ENCODE measurements around the gene OR1D5. TPM values are rescaled to one million over a fixed set of nuclear protein-coding genes. Genes with fewer than 3 reads are reported as not detected.
A peak's percentile ranks its signal among the peaks of the same experiment; 100 is the strongest.

OR1D5 gene
- total and polyA plus RNA-seq, 2 donors (not counting 3 experiments of a cell fraction or from before 2014, with no cell fraction given), result not detected

DNA sequence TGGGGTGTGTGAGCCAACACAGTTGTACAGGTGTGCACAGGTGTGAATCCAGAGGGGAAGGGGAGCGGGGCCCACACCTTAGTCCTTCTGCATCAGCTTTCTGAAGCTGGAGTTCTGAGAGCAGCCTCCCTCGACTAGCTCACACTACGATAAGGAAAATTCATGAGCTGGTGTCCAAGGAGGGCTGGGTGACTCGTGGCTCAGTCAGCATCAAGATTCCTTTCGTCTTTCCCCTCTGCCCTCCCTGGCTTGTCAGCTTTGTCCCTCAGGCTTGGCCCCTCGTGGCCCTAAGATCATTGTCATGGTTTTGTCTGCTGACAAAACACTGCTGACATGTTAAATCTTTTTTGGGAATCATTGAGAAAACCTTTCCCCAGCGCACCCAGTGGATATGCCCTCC, 47.5 kb downstream of the OR1D5 start:
- H3K4me2 ChIP-seq (ENCODE audit: insufficient read depth, low read length), result no peak overlapping the region
- no peak for DNase-seq (ENCODE audit: low read depth, low spot score)
- ChIA-PET POLR2A (no interaction called here), CTCF (interaction anchor here (1.1 to 4.6 kb wide), 3 partner anchors 10 to 189 kb away, joined by 3 to 139 read pairs (median 4); no protein-coding TSS in a partner anchor)
- TF ChIP-seq, protein P1, sequence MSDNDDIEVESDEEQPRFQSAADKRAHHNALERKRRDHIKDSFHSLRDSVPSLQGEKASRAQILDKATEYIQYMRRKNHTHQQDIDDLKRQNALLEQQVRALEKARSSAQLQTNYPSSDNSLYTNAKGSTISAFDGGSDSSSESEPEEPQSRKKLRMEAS (IDR thresholded peaks at IDR 0.05; ENCODE audit: insufficient read depth, insufficient read length), result no peak
- TF ChIP-seq FOS (IDR thresholded peaks at IDR 0.05; ENCODE audit: borderline replicate concordance, insufficient read depth, low read length), result peak; percentile 30
- no peak overlapping the region for H2AFZ ChIP-seq (ENCODE audit: low read depth, low read length)
- no peak overlapping the region for H3K4me3 ChIP-seq (replicated peaks in 1 of 3; ENCODE audit: insufficient read depth in 1 of 3, low read depth in 1 of 3, low read length in 3 of 3)
- intact Hi-C loops (cut with micrococcal nuclease) (no loop called here), dilution Hi-C loops (cut with MboI; ENCODE audit: extremely low pct_ligation_motif_present, low sequenced_read_pairs) (no loop called here)
- no peaks in the 10 kb centered on the region for H3K9me3 ChIP-seq (replicated peaks; ENCODE audit: control insufficient read depth, insufficient read depth, low read length)
- no peak overlapping the region for H3K27ac ChIP-seq (ENCODE audit: insufficient read depth, low read depth, low read length)
- BruUV-seq (replicated peaks), result no TSS peak
- no peaks in the 10 kb centered on the region for H3K27me3 ChIP-seq (ENCODE audit: control insufficient read depth in 2 of 2, insufficient read depth in 2 of 2, low read length in 2 of 2)
- no peaks in the 10 kb centered on the region for H3K36me3 ChIP-seq (ENCODE audit: control insufficient read depth in 2 of 2, extremely low read depth in 1 of 2, insufficient read depth in 2 of 2, low read length in 2 of 2)
- FAIRE-seq, result peak; percentile 26
- H3K4me1 ChIP-seq (ENCODE audit: control insufficient read depth, extremely low read depth, insufficient read depth, low read length), result no peaks in the 10 kb centered on the region
- H3K79me2 ChIP-seq (ENCODE audit: control insufficient read depth, insufficient read depth, low read length), result no peaks in the 10 kb centered on the region
- H4K20me1 ChIP-seq (replicated peaks; ENCODE audit: control insufficient read depth, extremely low read depth, insufficient read depth, low read length), result no peaks in the 10 kb centered on the region
- no peak overlapping the region for H3K9ac ChIP-seq (replicated peaks; ENCODE audit: extremely low read depth, insufficient read depth, low read length)
- no peaks in the 10 kb centered on the region for H3K9me1 ChIP-seq (replicated peaks; ENCODE audit: control insufficient read depth, extremely low read depth, insufficient read depth, low read length)

DNA sequence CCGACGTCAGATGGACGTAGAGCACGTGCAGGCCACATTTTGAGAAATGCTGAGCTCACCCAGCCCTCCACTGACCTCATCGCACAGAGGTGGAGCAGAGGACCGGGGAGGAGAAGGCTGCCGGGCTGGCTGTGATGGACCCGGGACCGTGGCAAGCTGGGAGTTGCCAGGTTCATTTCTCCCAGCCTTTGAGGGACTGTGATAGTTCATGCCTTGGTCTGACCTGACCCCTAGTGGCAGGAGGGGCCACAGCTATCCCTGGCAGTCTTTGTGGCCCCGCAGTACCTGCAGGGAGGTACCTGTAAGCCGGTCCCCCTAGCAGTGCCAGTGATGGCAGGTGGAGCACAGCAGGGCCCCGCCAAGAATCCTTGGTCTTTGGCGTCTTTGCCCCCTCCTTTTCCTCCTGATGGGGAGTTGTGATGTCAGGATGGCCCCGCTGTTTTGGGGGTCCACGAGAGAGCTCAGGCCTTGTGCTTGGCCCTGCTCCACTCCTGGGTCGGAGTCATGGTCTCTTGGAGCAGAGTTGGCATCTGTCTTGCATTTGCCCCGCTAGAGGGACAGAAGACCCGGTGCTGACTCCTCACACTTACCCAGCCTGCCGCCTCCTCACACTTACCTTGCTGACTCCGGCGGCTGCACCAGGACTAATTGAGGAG, 50.4 kb downstream of the OR1D5 start:
- no peaks in the 10 kb centered on the region for H4K20me1 ChIP-seq (replicated peaks; ENCODE audit: control insufficient read depth, extremely low read depth, insufficient read depth, low read length)
- no peaks in the 10 kb centered on the region for H3K27me3 ChIP-seq (ENCODE audit: control insufficient read depth in 2 of 2, insufficient read depth in 2 of 2, low read length in 2 of 2)
- H3K9me1 ChIP-seq (replicated peaks; ENCODE audit: control insufficient read depth, extremely low read depth, insufficient read depth, low read length), result no peaks in the 10 kb centered on the region
- TF ChIP-seq POLR2AphosphoS5 (IDR thresholded peaks at IDR 0.05; ENCODE audit: insufficient read depth, low read depth, low read length) (no peak), MYC (IDR thresholded peaks at IDR 0.05; ENCODE audit: low read depth, low read length) (no peak), POLR2A (IDR thresholded peaks at IDR 0.05; ENCODE audit: low read depth, low read length) (no peak), JUN (IDR thresholded peaks at IDR 0.05; ENCODE audit: borderline replicate concordance, insufficient read depth, insufficient read length, low read depth) (no peak), EZH2 (IDR thresholded peaks at IDR 0.05; ENCODE audit: borderline replicate concordance, low read depth, low read length, severe bottlenecking) (no peak)
- TF ChIP-seq, protein P2, sequence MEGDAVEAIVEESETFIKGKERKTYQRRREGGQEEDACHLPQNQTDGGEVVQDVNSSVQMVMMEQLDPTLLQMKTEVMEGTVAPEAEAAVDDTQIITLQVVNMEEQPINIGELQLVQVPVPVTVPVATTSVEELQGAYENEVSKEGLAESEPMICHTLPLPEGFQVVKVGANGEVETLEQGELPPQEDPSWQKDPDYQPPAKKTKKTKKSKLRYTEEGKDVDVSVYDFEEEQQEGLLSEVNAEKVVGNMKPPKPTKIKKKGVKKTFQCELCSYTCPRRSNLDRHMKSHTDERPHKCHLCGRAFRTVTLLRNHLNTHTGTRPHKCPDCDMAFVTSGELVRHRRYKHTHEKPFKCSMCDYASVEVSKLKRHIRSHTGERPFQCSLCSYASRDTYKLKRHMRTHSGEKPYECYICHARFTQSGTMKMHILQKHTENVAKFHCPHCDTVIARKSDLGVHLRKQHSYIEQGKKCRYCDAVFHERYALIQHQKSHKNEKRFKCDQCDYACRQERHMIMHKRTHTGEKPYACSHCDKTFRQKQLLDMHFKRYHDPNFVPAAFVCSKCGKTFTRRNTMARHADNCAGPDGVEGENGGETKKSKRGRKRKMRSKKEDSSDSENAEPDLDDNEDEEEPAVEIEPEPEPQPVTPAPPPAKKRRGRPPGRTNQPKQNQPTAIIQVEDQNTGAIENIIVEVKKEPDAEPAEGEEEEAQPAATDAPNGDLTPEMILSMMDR (IDR thresholded peaks at IDR 0.05; ENCODE audit: extremely low read depth in 1 of 2, insufficient read depth in 1 of 2, low read depth in 1 of 2, low read length in 2 of 2), result peak; percentile 70 to 85
- TF ChIP-seq, protein P1 (IDR thresholded peaks at IDR 0.05; ENCODE audit: insufficient read depth, insufficient read length), result no peak
- no peak overlapping the region for H3K27ac ChIP-seq (ENCODE audit: insufficient read depth, low read depth, low read length)
- no peak overlapping the region for H3K4me2 ChIP-seq (ENCODE audit: insufficient read depth, low read length)
- no TSS peak for BruUV-seq (replicated peaks)
- H3K9me3 ChIP-seq (replicated peaks; ENCODE audit: control insufficient read depth, insufficient read depth, low read length), result no peaks in the 10 kb centered on the region
- H2AFZ ChIP-seq (ENCODE audit: low read depth, low read length), result no peak overlapping the region
- intact Hi-C loops (cut with micrococcal nuclease) (loop anchor here (1.0 kb wide), 4 partner anchors 83 to 227 kb away; no protein-coding TSS in a partner anchor), dilution Hi-C loops (cut with MboI; ENCODE audit: extremely low pct_ligation_motif_present, low sequenced_read_pairs) (no loop called here)
- ChIA-PET CTCF (interaction anchor here (0.6 to 4.6 kb wide), 45 partner anchors 9 to 638 kb away, joined by 3 to 139 read pairs (median 5); no protein-coding TSS in a partner anchor), POLR2A (no interaction called here)
- no peaks in the 10 kb centered on the region for H3K36me3 ChIP-seq (ENCODE audit: control insufficient read depth in 2 of 2, extremely low read depth in 1 of 2, insufficient read depth in 2 of 2, low read length in 2 of 2)
- peak; percentile 62 for DNase-seq (ENCODE audit: low read depth, low spot score)
- H3K79me2 ChIP-seq (ENCODE audit: control insufficient read depth, insufficient read depth, low read length), result no peaks in the 10 kb centered on the region
- no peaks in the 10 kb centered on the region for H3K4me1 ChIP-seq (ENCODE audit: control insufficient read depth, extremely low read depth, insufficient read depth, low read length)
- no peak overlapping the region for H3K9ac ChIP-seq (replicated peaks; ENCODE audit: extremely low read depth, insufficient read depth, low read length)
- peak; percentile 79 for FAIRE-seq
- no peak overlapping the region for H3K4me3 ChIP-seq (replicated peaks in 1 of 3; ENCODE audit: insufficient read depth in 1 of 3, low read depth in 1 of 3, low read length in 3 of 3)
